Fibroblast of gingiva (primary cell): ENCODE results near the gene THRA.

ENCODE experiments used
- DNase-seq: peaks from one replicate; pipeline ENCODE4 v3.0.0-alpha.2; 2011; ENCODE audit warnings: low read depth

THRA gene

GRCh38 chr17:40084477-40084876 lies 21.7 kb downstream of the THRA start:
- no peak for DNase-seq

- no peak for DNase-seq
Measured at GRCh38 chr17:40086150-40087044, 23.6 kb downstream of the THRA start.

- DNase-seq: no peak
Measured at GRCh38 chr17:40087049-40087794, 24.5 kb downstream of the THRA start.

- no peak for DNase-seq
Measured at GRCh38 chr17:40087903-40088718, 25.3 kb downstream of the THRA start.

GRCh38 chr17:40089077-40089895 lies 26.5 kb downstream of the THRA start:
- DNase-seq: no peak

DNA sequence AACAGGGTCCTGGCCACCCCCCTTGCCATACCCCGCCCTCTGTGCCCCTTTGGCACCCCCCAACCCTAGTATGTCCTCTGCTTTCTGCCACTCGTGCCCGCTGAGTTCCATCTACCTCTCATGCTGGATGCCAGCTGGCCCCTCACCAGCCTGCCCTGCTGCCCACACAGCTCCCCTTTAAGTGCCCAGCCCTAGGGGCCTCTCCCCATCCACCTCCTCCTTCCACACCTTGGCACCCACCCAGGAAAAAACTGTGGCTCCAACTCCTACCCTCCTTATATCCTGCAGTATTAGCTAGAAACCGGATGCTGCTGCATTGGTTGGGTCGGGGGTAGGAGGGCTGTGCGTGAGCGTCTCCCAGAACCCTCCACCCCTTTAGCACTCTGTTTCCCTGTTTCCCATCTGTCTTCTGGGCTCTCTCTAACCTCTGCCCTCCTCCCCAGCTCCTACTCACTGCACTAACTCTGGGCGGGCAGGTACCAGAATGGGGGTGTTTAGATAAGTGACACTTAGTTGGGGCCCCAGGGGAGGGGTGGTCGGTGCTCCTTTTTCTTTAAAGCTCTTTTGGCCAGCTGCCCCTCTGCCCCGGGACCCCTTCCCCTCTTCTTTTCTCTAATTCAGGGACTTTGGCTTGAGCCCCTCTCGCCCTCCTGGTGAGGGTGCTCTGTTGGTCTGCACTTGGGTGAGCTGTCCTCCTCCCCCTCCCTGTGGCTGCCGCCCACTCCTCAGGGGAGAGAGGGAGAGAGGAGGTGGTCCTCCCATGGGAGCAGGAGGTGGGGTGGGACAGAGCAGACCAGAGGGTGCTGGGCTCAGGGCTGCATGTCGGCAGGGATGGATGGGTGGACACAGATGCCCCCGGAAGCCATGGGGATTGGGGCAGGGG lies 27.7 kb downstream of the THRA start:
- no peak for DNase-seq

GRCh38 chr17:40091691-40092397 lies 29.1 kb downstream of the THRA start:
- no peak for DNase-seq

- no peak for DNase-seq
Measured at GRCh38 chr17:40092581-40092980, 29.8 kb downstream of the THRA start.

- DNase-seq: no peak
Measured at GRCh38 chr17:40093005-40093579, 30.3 kb downstream of the THRA start.

DNA sequence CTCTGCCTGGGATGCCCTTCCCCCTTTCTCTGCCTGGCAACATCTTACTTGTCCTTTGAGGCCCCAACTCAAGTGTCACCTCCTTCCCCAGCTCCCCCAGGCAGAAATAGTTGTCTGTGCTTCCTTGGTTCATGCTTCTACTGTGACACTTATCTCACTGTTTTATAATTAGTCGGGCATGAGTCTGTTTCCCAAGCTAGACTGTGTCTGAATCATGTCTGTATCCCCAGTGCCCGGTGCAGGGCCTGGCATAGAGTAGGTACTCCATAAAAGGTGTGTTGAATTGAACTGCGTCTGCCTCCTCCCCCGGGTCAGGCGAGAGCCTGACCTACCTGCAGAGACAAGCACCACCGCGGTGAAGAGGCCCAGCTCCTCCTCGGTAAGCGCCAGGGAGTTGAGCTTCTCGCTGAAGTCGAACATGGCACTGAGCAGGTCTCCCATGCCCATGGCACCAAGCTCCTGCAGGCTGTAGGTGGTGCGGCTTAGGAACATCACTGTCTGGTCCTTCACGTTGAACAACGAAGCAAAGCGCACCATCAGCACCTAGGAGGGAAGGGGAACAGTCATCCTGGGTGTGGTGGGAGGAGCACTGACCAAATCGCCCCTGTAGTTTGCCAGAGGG lies 30.9 kb downstream of the THRA start:
- DNase-seq: no peak

- no peak for DNase-seq
Measured at GRCh38 chr17:40094874-40095273, 32.1 kb downstream of the THRA start.

DNA sequence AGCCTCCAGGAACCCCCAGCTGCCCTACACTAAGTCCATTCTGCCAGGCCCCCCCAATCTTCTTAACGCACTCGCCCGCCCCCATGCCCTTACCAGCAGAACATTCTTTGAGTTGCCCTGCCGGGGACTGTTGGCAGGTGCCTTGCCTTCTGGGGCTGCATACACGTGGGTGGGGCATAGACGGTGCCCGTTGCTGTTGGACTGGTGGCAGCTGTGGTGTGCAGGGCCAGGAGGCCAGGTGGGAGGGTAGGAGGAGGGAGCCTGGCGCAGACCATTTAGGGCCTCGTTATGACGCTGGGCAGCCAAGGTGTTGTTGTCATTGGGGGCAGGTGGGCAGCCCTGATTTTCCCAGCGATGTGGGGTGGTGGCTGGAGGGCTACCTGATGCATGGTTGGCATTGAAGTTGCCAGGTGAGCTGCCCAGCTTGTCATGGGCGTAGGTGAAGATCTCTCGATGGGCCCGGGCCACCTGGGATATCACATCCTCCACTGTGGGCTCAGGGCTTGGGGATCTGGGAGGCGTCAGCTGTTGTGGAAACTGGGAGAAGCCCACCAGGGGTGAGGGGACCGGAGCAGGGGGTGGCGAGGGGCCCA lies 32.7 kb downstream of the THRA start:
- no peak for DNase-seq

DNA sequence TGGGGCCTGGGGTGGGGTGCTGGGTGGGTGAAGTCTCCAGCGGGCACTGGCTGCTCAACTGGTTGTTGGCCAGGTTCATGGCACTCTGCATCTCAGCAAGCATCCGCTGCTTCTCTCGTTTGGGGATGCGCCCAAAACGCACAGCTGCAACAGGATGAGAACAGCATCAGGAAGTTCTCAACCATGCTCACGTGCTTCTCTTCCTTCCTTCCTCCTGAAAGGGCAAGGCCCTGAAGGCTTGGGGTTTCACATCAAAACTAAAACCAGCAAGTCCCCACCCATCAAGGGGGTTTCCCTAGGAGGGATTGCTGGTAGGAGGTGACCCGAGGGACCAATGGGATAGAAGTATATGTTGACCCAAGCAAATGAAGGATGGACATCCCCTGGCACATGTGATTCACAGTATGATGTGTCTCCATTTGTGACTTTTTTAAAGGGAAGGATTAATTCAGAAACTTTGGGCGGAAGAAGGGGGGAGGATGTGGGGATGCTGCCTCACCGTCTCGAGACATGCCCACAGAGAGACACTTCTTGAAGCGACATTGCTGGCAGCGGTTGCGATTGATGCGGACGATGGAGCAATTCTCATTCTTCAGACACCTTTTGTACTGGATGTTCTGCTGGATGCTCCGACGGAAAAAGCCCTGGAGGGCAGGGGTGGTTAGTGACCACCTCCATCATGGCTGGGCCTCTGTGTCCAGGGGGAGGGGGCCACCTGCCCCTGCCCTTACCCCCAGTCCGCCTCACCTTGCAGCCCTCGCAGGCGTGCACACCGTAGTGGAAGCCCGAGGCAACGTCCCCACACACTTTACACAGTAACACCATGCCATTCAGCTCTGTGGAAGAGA lies 33.4 kb downstream of the THRA start:
- peak; percentile 38 for DNase-seq

DNA sequence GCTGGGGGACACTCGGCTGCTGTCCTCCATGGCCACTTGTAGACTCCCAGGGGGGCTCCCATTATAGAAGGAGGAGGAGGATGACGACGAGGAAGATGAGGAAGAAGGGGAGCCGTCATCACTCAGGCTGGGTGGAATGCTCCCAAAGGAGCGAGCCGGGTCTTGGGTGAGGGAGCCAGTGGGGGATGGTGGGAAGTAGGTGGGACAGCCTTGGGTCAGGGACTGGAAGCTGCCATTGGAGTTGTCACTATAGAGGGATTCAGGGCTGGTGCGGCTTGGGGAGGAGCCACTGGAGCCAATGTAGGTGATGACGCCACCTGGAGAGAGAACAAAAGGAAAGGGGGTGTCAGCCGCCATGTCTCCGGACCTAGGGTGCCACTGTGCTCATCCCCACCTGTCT lies 34.3 kb downstream of the THRA start:
- DNase-seq: no peak

DNA sequence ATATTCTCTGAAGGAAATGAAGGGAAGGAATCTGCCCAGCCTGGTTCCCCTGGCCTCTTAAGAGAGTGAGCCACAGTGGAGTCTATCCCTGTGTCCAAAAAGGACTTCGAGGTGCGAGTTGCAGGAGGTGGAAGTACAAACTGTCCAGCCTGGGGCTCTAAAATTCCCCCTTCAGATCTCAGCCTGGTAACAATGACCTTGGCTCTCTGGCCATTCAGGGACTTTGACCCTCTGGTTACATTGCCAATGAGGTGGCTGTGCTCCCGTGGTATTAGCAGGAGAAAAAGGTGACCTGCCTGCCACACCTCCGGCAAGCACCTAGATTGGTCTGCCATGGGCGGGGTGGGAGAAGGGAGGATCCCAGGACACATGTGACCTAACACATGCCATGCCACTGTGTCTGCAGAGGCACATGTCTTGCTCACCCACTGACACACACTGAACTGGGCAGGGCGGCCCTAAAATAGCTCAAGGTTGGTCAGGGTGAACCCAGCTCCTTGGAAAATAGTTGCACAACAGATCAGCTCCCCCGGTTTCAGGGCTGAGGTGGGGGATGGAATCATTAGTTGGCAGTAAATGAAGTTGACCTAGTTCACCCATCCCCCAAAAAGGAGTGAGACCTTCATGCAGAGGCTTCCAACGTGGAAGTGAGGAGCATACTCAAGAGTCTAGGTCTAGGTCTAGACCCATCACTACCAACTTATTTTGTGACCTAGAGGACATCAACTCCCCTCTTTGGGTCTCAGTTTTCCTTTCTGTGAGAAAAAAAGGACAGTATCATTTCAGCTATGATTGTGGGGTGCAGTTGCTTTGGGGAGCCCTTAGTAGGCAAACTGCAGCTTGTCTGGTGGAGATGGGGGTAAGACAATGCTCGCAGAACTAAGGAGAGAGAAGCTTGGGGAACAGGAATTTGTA lies 35.4 kb downstream of the THRA start:
- peak; percentile 54 for DNase-seq

DNA sequence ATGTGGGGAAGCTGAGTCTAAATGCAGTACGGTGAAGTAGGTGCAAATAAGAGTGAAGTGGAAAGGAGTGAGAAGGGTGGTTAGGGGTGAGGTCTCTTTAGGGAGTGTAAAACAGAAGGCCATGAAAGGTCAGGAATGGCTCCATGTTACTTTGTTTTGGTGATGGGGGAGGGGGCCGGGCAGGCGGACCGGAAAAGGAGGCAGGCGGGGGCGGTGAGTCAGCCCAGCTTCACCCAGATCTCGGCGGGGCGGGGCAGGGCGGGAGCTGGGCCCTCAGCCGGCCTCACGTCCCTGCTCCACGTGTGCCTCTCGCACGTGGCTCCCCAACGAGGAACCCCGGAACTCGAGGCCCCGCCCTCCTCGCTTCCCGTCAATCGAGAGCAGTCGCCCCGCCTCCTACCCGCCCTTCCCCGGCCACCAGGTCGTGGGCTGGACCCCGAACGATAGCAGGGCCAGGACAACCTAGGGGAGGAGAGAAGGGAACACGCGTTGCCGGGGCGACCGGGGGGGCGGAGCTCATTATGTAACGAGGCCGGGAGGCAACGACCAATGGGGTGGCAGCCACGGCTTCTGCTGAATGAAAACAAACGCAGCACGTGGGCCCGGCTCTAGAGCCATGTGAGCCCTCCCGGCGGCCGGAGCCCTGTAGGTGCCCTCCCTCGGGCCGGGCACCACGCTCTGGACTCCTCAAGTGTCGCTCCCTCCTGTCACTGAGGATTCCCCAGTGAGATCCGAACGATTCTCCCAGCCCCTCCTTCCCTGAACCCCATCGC lies 36.3 kb downstream of the THRA start:
- DNase-seq: peak; percentile 98
